Gastrocnemius medialis (tissue), 4 donors: ENCODE data around the gene MGMT.

Experiments used
- POLR2A ChIP-seq, 2 donors: fragments of 450-650 bp; IDR thresholded peaks; one replicate each; pipeline ENCODE4 v1.6.1; 2017; ENCODE audit warnings: antibody characterized with exemption in 2 of 2, mild to moderate bottlenecking in 2 of 2, moderate library complexity in 2 of 2
- TF ChIP-seq, protein P1 (sequence below), 5 experiments: fragments of 450-650 bp in 3 of 5; fragments of 200-600 bp in 2 of 5; sonication (generic) in 2 of 5; IDR thresholded peaks in 4 of 5; conservative IDR thresholded peaks in 1 of 5; 1 replicate in 4 of 5; 2 replicates in 1 of 5; pipeline ENCODE4 v1.5.1; 2016 to 2019; ENCODE audit warnings: antibody characterized with exemption in 5 of 5, mild to moderate bottlenecking in 3 of 5, moderate library complexity in 3 of 5

GRCh38 chr10:129793479-129793878, 326.4 kb downstream of the MGMT start:
- TF ChIP-seq, protein P1, sequence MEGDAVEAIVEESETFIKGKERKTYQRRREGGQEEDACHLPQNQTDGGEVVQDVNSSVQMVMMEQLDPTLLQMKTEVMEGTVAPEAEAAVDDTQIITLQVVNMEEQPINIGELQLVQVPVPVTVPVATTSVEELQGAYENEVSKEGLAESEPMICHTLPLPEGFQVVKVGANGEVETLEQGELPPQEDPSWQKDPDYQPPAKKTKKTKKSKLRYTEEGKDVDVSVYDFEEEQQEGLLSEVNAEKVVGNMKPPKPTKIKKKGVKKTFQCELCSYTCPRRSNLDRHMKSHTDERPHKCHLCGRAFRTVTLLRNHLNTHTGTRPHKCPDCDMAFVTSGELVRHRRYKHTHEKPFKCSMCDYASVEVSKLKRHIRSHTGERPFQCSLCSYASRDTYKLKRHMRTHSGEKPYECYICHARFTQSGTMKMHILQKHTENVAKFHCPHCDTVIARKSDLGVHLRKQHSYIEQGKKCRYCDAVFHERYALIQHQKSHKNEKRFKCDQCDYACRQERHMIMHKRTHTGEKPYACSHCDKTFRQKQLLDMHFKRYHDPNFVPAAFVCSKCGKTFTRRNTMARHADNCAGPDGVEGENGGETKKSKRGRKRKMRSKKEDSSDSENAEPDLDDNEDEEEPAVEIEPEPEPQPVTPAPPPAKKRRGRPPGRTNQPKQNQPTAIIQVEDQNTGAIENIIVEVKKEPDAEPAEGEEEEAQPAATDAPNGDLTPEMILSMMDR (IDR thresholded peaks at IDR 0.05 in 4 of 5, conservative IDR thresholded peaks at IDR 0.05 in 1 of 5) = no peak
- no peak for TF ChIP-seq POLR2A (IDR thresholded peaks at IDR 0.05)
